HG03432 (cell line): ENCODE data around the gene CCDC88C.
A peak's percentile ranks its signal among the peaks of the same experiment; 100 is the strongest.

Experiments used
- ATAC-seq: cut with Tn5 transposase; IDR thresholded peaks from one replicate; pipeline ENCODE4 v1.9.1; 2021; ENCODE audit warnings: mild to moderate bottlenecking, moderate library complexity; ENCODE audit not compliant: unreplicated experiment

CCDC88C gene

DNA sequence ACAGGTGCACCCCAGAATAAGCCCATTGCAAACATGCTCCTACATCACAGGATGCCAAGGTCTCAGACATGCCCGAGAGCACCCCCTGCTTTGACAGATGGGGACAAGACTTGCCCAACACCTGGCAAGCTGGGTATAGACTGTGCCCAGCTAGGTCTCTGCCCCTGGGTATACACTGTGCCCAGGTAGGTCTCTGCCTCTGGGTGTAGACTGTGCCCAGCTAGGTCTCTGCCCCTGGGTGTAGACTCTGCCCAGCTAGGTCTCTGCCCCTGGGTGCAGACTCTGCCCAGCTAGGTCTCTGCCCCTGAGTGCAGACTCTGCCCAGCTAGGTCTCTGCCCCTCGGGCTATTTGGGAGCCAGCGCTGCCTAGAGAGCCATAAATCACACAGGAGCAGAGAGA, 85.9 kb downstream of the CCDC88C start:
- no peak for ATAC-seq

DNA sequence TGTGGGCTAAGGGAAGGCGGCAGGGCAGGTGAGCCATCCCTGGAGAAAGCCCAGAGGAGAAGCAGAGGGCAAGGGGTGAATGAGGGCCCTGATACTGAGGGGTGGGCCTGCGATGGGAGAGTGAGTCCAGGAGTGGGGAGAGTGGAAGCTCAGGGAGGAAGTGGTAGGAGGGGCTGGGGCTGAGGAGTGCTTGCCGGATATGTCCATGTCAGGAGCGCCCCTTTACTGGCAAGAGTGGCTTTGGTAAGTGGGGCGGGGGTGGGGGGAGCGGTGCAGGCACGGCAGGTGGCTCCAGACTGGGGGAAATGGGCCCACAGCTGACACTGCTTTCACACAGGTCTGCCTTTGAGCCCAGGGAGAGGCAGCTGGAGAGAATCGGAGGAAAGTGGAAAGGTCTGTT, 86.8 kb downstream of the CCDC88C start:
- ATAC-seq: no peak

DNA sequence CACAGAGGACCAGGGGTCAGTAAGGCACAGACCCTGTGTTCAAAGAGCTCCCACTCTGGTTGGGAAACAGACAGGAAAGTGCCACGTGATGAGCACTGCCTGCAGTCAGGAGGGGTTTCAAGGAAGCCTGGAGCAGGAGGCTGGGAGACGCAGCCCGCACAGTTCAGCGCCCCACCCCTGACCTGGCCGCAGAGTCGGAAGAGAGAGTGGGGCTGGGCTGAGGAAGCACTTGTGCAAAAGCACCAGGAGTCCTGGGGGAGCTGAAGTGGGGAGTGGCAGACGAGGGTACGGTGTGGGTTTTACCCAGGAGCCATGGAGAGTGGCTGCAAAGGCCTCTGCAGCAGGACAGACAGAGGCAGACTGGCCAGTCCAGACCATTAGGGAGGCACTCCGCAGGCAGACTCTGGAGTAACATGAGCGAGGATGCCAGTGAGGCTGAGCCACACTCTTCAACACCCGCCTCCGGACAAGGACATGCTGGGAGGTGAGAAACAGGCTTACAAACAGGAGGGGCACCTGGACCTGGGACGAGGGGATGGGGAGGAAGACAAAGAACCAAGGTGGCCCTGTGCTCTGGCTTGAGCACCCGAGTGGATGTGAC, 87.4 kb downstream of the CCDC88C start:
- no peak for ATAC-seq

DNA sequence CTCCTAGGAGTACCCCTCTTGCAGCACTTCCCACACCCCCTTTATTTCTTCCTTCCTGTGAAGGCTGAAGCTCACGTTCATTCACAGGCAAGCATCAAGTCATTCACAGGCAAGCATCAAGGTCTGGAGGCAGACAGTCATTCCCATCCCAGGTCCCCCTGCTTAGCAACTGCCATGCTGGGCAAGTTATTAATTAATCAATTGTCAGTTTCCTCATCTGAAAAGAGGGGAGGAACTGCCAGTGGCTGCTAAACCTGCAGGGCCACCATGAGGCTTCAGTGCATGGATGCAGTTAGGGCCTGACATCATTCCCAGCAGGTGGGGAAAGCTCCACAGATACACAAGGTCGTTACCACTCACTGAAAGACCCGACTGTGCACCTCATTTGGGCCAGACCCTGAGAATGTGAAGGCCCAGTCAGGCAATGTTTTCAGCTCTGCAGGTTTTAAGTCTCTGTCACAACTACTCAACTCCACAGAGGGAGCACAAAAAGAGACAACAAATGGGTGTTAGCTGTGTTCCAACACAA, 88.1 kb downstream of the CCDC88C start:
- no peak for ATAC-seq

DNA sequence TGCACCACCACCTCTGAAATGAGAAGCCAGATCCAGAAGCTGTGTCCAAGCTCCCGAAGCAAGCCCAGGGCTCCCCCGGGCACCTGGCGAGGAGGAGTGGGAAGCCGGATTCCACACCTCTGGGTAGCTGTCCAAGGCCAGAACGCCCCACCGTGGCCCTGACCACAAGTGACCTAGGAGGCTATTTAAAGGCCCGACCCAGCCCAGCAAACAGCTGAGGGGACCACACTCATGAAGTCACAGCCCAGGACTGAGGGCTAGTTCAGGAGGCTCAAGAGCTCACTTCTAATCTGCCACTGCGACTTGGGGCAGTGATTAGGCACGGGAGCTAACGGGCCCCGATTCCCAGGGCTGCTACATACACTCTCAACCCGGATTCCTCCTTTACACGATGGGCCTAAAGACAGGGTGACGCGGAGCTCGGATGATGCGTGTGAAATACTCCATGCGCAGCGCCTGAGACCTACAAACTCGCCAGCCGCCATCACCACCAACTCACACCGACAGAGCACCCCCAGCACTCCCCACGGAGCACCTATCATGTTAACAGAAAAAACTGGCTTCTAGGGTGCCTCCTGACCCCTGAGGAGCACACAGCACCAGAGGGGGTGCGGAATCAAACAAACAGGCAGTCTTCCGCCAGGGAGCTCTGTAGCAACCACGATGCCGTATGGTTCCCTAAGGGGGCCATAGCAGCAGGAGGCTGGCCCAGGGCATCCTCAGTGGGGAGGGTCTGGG, 89.1 kb downstream of the CCDC88C start:
- no peak for ATAC-seq

DNA sequence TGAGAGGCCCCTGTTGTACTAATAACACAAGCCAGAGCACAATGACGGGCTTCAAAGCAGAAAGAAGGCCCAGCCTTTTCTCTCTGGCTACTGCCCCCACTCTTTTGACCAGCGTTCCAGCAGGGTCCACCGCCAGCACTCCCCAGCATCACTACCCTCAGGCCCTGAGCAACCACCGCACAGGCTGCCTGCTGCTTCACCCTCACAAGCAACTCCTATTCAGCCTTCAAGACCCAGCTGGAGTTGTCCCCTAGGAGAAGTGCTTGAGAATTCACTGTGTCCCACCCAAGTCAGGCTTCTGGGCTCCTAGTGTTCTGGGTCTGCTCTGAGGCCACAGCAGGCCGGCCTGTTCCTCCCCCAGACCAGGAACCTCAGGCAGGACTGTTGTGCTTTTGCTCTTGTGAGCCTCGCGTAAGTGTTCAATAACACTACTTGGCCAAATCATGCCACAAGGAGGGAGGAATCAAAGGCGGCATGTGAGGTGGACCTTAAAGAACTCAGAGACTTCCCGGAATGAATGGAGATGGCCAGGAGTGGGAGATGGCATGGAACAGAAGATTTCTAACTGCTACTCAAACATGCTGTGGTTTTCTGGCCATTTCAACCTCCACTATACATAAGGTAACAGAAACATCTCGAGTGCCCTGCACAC, 89.8 kb downstream of the CCDC88C start:
- ATAC-seq: no peak

DNA sequence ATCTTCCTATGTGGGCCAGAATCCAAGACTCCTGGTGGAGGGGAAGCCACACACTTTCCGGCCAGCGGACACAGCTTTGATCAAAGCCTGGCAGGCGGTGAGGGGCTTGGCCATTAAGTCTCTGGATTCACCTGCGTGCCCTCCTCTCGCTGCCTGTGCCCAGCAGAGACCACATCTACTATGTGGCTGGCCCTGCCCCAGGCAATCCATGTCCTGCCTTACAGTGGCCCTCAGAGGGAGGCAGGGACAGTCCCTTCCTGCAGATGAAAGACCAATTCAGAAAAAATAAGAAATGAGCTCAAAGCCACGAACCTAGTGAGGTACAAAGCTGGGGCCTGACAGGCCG, 90.4 kb downstream of the CCDC88C start:
- ATAC-seq: no peak

DNA sequence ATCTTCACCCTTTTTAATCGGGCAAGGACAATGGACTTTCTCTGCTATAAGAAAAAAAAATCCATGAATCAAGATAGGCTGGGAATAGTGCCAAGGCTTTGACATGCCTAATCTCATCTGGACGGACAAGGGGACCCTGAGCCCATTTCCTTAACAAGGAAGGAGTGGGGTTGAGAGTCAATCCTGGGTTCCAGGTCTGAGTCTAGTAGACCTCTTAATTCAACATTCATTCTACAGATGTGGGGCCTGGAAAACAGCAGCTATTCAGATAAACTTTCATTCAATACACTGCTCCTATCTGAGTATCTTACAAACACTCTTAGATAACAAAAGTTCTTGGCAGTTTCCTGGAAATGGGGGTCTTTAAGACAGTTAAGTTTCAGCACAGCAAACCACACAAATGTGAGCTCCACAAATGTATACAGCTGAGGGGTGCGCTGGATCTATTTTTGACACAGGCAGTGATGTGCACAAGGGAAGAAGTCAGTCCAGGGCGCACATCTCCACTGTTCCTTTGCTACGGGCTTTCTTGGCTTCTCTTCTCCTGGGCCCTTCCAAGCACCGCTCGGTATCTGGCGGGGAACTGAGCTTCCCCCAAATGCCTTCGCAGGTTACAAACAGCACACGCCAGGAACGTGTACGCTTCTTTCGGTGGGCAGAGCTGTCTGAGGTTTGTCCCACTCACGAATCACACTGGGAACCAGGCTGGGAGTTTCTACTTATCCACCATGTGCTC, 90.9 kb downstream of the CCDC88C start:
- ATAC-seq: no peak

DNA sequence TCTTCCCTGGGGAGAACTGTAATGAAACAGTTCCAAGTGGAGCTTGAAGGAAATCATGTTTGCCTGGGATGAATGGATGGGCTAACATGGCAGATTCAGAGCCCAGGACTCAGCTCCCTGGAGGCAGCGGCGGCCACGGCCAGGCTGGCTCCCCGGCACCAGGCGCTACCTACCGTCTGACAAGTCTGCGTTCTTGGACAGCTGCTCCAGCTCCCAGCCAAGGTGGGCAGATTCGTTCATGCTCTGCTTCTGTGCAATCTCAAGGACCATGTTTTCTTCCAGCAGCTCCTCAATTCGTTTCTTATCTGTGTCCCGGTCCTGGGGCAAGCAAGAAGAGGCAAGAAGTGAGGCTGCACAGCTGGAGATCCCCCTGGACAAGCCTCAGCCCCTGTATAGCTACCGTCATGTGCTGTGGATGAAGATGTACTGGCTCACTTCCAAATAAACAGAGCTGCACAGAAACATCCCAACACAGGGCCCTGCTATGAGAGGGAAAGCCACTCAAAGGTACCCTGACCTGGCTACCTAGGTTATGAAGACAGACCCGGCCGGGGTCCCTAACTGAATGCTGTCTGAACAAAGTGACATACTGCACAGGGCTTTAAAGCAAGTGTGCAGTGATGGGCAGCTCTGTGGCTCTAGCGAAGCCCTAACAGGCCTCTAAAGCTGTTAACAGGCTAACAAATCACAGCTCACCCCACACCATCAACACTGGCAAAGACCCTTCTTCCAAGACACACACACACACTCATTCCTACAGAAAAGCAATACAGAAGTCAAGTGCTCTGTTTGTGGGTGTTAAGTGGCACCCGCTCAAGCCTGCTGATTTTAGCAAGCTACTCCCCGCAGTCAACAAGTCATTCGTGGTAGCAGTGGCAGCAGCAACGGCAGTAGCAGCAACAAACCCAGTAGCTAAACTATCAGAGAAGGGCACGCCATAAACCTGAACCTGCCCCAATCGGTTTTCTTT, 92.7 kb downstream of the CCDC88C start:
- no peak for ATAC-seq

DNA sequence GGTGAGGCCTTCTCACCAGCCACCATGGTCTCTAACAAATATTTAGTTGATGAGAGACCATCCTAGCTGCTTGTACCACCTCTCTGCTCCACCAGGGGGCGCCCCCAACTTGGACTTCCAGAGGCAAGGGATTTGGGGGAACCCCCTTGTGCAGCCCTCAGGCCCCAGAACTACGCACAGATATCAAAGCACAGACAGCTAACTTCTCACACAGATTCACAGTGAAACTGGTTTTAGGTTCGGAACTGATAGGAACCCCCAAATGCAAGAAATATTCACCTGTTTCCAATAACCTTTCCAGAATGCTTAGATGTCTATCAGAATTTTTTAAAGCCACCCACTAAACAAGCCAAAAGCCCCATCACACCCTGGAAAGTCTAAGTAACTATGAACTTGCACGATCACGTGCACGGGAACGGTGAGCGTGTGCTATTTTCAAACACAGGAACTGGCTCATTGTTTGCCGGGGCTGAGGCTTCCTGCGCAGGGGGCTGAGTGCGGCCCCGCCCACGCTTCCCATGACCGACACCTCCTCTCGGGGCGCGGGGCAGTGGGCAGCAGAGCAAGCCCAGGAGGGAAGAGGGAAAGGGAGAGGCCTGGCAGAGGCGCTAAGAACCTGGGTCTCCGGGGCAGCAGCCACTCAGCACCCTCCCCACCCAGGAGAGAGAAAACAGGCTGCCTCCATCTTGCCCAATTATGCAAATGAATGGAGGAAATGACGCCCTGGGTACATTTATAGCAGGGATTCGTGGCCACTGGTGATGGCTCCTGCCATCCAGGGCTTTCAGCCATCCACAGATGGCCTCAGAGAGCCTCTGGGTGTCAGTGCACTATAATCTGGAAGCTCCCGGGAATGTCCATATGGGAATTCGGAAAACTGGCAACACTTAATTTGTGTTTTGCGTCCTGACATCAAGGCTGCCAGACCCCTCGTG, 93.7 kb downstream of the CCDC88C start:
- peak; percentile 74 for ATAC-seq

DNA sequence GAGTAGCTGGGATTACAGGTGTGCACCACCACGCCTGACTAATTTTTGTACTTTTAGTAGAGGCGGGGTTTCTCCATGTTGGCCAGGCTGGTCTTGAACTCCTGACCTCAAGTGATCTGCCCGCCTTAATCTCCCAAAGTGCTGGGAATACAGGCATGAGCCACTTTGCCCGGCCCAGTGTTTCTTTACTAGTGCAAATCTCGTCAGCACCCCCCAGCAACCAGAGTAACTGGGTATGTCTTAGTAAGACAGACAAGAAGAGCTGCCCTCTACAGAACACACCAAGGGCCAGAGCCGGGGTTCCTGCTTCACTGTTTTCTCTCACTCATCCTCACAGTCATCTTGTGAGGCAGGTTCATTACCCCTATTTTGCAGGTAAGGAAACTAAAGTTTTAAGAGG, 94.6 kb downstream of the CCDC88C start:
- ATAC-seq: no peak

DNA sequence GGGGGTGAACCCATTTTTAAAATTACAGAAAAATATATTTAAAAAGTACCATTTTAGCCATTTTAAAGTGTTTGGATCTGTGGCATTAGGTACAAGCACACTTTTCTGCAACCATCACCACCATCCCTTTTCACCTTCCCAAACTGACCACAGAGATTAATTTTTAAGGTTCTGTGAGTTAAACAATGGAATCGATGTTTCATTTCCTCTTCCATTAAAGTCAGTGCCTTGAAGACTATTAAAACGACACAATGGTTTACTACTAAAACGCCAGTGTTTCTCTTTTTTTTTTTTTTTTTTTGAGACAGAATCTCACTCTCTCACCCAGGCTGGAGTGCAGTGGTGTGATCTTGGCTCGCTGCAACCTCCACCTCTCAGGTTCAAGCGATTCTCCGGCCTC, 95.0 kb downstream of the CCDC88C start:
- no peak for ATAC-seq

DNA sequence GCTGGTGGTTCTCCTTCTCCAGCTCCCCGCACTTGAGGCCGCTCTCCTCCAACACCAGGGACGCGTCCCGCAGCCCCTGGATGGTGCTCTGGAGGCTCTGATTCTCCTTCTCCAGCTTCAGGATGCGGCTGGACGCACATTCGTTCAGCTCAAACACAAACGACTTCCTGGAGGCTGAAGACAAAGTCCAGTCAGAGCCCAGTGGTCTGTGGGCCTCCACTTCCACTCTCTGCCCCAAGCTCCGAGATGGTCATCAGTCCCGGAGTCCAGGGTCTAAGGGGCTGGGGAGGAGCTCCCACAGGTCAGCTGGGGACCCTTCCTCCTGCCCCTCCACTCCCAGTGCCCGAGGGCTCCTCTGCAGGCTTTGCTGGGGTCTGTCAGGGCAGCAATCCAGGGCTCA, 96.5 kb downstream of the CCDC88C start:
- ATAC-seq: no peak

DNA sequence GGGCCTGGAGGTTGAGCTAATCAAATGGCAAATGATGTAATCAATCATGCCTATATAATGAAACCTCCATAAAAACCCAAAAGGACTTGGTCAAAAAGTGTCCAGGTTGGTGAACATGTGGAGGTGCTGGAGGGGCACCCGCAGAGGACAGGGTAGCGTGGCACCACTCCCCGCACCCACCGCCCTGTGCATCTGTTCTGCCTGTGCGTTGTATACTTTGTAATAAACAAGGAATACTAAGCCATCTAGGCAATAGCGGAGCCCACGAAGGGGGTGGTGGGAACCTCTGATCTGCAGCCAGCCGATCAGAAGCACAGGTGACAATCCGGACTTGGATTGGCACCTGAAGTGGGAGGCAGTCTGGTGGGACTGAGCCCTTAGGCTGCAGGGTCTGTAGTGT, 97.4 kb downstream of the CCDC88C start:
- ATAC-seq: no peak

DNA sequence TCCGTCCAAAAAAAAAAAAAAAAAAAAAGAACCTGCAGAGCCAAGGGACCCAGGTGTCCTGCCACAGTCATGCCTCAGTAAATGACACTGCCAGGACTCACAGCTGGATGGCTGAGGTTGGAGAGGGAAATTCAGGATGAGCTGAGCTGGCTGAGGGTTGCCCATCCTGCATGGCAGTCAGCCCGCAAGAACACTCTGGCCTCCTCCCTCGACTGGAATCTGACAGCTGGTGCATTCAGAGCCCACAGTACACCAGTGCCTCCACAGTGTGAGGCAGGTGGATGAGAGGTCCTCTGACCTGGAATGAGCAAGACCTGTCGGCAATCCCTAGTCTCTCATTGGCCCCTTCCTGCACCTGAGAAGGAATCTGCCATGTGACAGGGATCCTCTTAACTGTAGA, 98.7 kb downstream of the CCDC88C start:
- no peak for ATAC-seq

DNA sequence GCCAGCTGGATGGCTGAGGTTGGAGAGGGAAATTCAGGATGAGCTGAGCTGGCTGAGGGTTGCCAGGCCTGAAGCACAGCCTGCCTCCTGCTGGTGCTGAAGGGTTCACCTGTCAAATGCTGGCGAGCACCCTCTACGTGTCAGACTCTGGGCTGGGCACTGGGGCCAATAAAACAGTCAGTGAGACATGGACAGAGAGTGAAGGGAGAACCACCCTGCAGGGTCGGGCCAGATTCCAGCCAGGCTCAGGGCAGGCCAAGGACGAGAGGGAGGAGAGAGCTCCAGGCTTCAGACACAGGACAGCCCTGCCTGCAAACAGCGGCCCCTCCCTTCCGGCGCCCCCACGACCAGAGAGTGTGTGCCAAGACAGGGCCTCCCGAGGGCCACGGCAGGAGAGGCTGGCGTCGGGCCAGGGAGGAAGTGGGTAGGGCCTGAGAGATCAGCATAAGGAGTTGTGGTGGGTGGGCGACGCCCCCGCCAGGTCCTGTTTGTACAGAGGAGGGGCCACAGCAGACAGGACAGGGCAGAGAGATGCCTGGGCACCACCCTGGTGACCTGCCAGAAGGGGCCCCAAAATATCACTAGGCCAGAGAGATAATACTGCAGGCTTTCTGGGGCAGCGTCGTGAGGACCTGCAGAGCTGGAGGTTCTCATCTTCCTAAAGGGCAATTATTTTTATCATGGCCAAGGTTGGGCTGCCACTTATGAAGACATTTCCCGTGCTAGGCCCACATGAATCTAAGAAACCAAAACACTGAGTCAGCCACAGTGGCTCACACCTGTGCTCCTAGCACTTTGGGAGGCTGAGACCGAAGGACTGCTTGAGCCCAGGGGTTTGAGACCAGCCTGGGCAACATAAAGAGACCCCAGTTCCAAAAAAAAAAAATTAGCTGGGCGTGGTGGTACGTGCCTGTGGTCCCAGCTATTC, 100.0 kb downstream of the CCDC88C start:
- peak; percentile 38 for ATAC-seq

DNA sequence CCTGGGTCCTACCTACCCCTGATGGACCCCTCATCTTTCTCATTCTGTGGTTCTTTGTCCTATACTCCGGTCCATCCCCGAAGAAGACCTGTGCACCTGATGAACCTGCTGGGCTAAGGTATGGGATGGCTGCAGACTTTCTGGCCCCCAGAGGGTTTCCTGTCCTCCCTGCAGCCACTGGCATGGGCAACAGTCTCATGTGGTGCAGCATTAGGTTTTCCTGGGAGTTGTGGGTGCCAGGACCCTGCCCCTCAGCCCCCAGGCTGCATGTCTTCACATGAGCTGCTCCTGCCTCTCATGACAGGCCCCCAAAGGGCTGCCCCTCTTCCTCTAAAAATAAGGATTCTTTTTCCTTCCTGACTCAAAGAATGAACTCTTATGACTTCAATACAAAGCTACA, 100.9 kb downstream of the CCDC88C start:
- no peak for ATAC-seq

DNA sequence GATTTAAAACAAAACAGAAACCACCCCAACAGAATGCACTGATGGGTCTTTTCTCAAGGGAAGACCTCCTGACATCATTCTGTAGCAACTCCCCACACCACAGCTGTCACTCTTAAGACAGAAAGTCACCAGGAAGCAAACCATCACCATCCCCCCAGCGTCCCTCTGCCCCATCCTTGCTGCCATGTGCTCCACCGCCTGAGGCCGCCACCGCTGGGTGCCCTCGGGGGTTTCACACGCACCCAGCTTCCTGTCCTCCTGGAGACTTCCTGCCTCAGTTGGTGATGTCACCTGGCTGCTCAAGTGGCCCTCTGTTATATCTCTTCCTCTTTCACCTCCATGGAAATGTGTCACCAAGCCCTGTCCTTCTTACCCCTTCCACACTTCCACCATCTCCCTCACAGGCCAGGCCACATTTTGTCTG, 101.8 kb downstream of the CCDC88C start:
- ATAC-seq: peak; percentile 90
